K562 (cell line): ENCODE data around the gene HDGFL2. TPM values are rescaled to one million over a fixed set of nuclear protein-coding genes. Genes with fewer than 3 reads are reported as not detected.
A peak's percentile ranks its signal among the peaks of the same experiment; 100 is the strongest.

Experiments
- ATAC-seq: fragments of 200-7000 bp; cut with Tn5 transposase; 3 replicates; pipeline ENCODE4 v1.9.1; 2020; ENCODE audit warnings: moderate library complexity
- BruUV-seq: library from RNA; stranded (reverse); fragments of 400-500 nt; replicated peaks from 2 replicates; lab custom pipeline; 2021; lab: Mats Ljungman, UMichigan
- CTCF ChIA-PET: fragments of 300-600 bp; formaldehyde crosslinking; extraction: SDS; loops from one replicate; lab custom pipeline; 2021; ENCODE audit warnings: low intra/inter-chr PET ratio; lab: Yijun Ruan, JAX
- POLR2A ChIA-PET: fragments of 300-600, 350-650 bp; sonication (Branson Sonifier 250); formaldehyde crosslinking; extraction: SDS; loops from one replicate; lab custom pipeline; 2021; ENCODE audit warnings: antibody characterized with exemption, inconsistent platforms; lab: Yijun Ruan, JAX
- DNase-seq, 4 experiments: peaks; one replicate each; pipeline versions ENCODE4 v3.0.0 to v3.0.0-alpha.2; 2011 to 2018; ENCODE audit warnings: low spot score in 3 of 4, mixed read lengths in 3 of 4; ENCODE audit errors: extremely low read depth in 1 of 4
- FAIRE-seq: peaks from 2 replicates; lab custom pipeline; 2011; peaks lifted over from hg19 to GRCh38; lab: Jason Lieb, UNC
- H2AFZ ChIP-seq: 2 replicates; pipeline ENCODE4 v1.6.0; 2011; ENCODE audit warnings: low read depth, low read length, control low read depth, inconsistent platforms
- H3K27ac ChIP-seq: fragments of 200-600 bp; 3 replicates; pipeline ENCODE4 v1.8.0; 2011; ENCODE audit warnings: low read depth, mild to moderate bottlenecking, control low read depth, inconsistent platforms, low read length, moderate library complexity, mixed read lengths; ENCODE audit errors: extremely low read depth
- H3K27me3 ChIP-seq, 2 experiments: fragments of 300-600 bp in 1 of 2; 2 replicates in 1 of 2; 3 replicates in 1 of 2; pipeline versions ENCODE4 v1.6.0 to v1.8.0; 2011; ENCODE audit warnings: inconsistent platforms in 2 of 2, low read length in 2 of 2, mild to moderate bottlenecking in 1 of 2, mixed read lengths in 1 of 2, moderate library complexity in 1 of 2; ENCODE audit not compliant: control insufficient read depth in 2 of 2, insufficient read depth in 2 of 2
- H3K36me3 ChIP-seq: fragments of 300-600 bp; 3 replicates; pipeline ENCODE4 v1.8.0; 2011; ENCODE audit warnings: mild to moderate bottlenecking, low read length, inconsistent platforms; ENCODE audit not compliant: control insufficient read depth, insufficient read depth
- H3K4me1 ChIP-seq, 2 experiments: fragments of 200-600 bp in 1 of 2; replicated peaks in 1 of 2; 2 replicates in 1 of 2; 3 replicates in 1 of 2; pipeline versions ENCODE4 v1.5.1 to v1.8.0; 2011; ENCODE audit warnings: inconsistent platforms in 2 of 2, low read length in 2 of 2, mild to moderate bottlenecking in 1 of 2, mixed read lengths in 1 of 2, moderate library complexity in 1 of 2; ENCODE audit not compliant: control insufficient read depth in 2 of 2, insufficient read depth in 2 of 2
- H3K4me2 ChIP-seq: 2 replicates; pipeline ENCODE4 v1.6.1; 2011; ENCODE audit warnings: low read length, control low read depth, inconsistent platforms, mixed read lengths; ENCODE audit not compliant: insufficient read depth
- H3K4me3 ChIP-seq: fragments of 200-600 bp; sonication (generic), shearing (Covaris generic); 2 replicates; pipeline ENCODE4 v1.5.1; 2016; ENCODE audit warnings: control low read depth, inconsistent platforms
- H3K79me2 ChIP-seq: fragments of 200-600 bp; 3 replicates; pipeline ENCODE4 v1.8.0; 2011; ENCODE audit warnings: low read length, inconsistent platforms; ENCODE audit not compliant: control insufficient read depth, insufficient read depth
- H3K9ac ChIP-seq, 2 experiments: 2 replicates each; pipeline versions ENCODE4 v1.6.0 to v1.6.1; 2011; ENCODE audit warnings: low read depth in 2 of 2, low read length in 2 of 2, control low read depth in 1 of 2, inconsistent platforms in 1 of 2, mild to moderate bottlenecking in 1 of 2, mixed read lengths in 1 of 2; ENCODE audit not compliant: insufficient read depth in 1 of 2
- H3K9me1 ChIP-seq: one replicate; pipeline ENCODE4 v1.6.0; 2011; ENCODE audit warnings: inconsistent platforms, mild to moderate bottlenecking, low read length, moderate library complexity; ENCODE audit not compliant: control insufficient read depth, insufficient read depth
- H3K9me3 ChIP-seq: replicated peaks from 2 replicates; pipeline ENCODE4 v1.5.1; 2011; ENCODE audit warnings: low read depth, low read length, inconsistent platforms; ENCODE audit not compliant: control insufficient read depth, insufficient read depth
- H4K20me1 ChIP-seq: replicated peaks from 2 replicates; pipeline ENCODE4 v1.6.1; 2011; ENCODE audit warnings: low read length, inconsistent platforms, mixed read lengths; ENCODE audit not compliant: control insufficient read depth, insufficient read depth
- BACH1 ChIP-seq: fragments of 200-800 bp; sonication (Bioruptor generic); IDR thresholded peaks from 2 replicates; pipeline ENCODE4 v1.6.1; 2016; ENCODE audit warnings: missing genetic modification characterization, missing compliant biosample characterization
- BRD4 ChIP-seq: fragments of 200-600 bp; sonication (generic); IDR thresholded peaks from 2 replicates; pipeline ENCODE4 v1.6.1; 2017; ENCODE audit warnings: inconsistent platforms
- DLX4 ChIP-seq: fragments of 250-450 bp; sonication (Bioruptor Pico); IDR thresholded peaks from 2 replicates; pipeline ENCODE4 v1.6.1; 2021; ENCODE audit warnings: mild to moderate bottlenecking
- ETV5 ChIP-seq: sonication (generic); formaldehyde crosslinking; IDR thresholded peaks from 2 replicates; pipeline ENCODE4 v1.4.0; 2020; ENCODE audit warnings: low read depth, mild to moderate bottlenecking, missing genetic modification reagents
- HIVEP1 ChIP-seq: fragments of 250-450 bp; sonication (Bioruptor Pico); IDR thresholded peaks from 2 replicates; pipeline ENCODE4 v1.4.0; 2020; ENCODE audit warnings: mild to moderate bottlenecking
- KHSRP ChIP-seq: fragments of 450-650 bp; IDR thresholded peaks from 2 replicates; pipeline ENCODE4 v1.6.1; 2017
- OTX1 ChIP-seq: fragments of 450-650 bp; formaldehyde crosslinking; IDR thresholded peaks from 2 replicates; pipeline ENCODE4 v1.4.0; 2022; ENCODE audit warnings: mild to moderate bottlenecking
- POLR2AphosphoS2 ChIP-seq: IDR thresholded peaks from 2 replicates; pipeline ENCODE4 v1.6.1; 2012; ENCODE audit warnings: low read length, improper control_type of control experiment
- RAD51 ChIP-seq: fragments of 450-650 bp; IDR thresholded peaks from 2 replicates; pipeline ENCODE4 v1.7.1; 2016; ENCODE audit warnings: low read depth, mild to moderate bottlenecking, borderline replicate concordance
- U2AF2 ChIP-seq: fragments of 200-400 bp; formaldehyde crosslinking; optimal IDR thresholded peaks from 2 replicates; pipeline ENCODE3; 2017; ENCODE audit warnings: low read depth, mild to moderate bottlenecking, low read length
- USF1 ChIP-seq: sonication (generic); formaldehyde crosslinking; IDR thresholded peaks from 2 replicates; pipeline ENCODE4 v1.9.0; 2022; ENCODE audit warnings: mild to moderate bottlenecking, missing genetic modification reagents
- ZBTB33 ChIP-seq: sonication (generic); formaldehyde crosslinking; IDR thresholded peaks from 2 replicates; pipeline ENCODE4 v1.8.1; 2023; ENCODE audit warnings: mild to moderate bottlenecking, missing genetic modification reagents
- ZNF197 ChIP-seq: fragments of 200-800 bp; sonication (Bioruptor generic); IDR thresholded peaks from 2 replicates; pipeline ENCODE4 v1.6.1; 2016; ENCODE audit warnings: low read depth, missing genetic modification characterization, missing compliant biosample characterization
- ZNF224 ChIP-seq: sonication (generic); formaldehyde crosslinking; IDR thresholded peaks from 2 replicates; pipeline ENCODE4 v1.8.0; 2022; ENCODE audit warnings: mild to moderate bottlenecking, missing genetic modification reagents
- WGBS: fragments of 100-300 bp; shearing (Covaris generic); methylation state at CpG from one replicate; pipeline ENCODE4 v1.1.6; 2016; ENCODE audit warnings: low coverage, mixed read lengths; ENCODE audit not compliant: insufficient coverage; ENCODE audit errors: missing lambda C conversion rate; 5-methylcytosine and 5-hydroxymethylcytosine counted together
- in situ Hi-C: fragments of 300-500 bp; cut with MboI; formaldehyde crosslinking; loops from 4 replicates; pipeline ENCODE4 v1.15.0; 2018; ENCODE audit warnings: inconsistent platforms, mixed read lengths
- intact Hi-C: fragments of 100-400 bp; cut with micrococcal nuclease; formaldehyde crosslinking; loops from 2 replicates; pipeline ENCODE4 v1.14.2; 2022
- polyA plus RNA-seq, 8 experiments: library from polyadenylated mRNA; depleted of rRNA in 4 of 8; stranded (reverse) in 5 of 8; unstranded in 3 of 8; fragments of >200 nt; fragmentation: Nextera tagmentation in 2 of 8; fragmentation: Illumina TruSeq in 1 of 8; extraction: Ambion mirVana in 2 of 8; extraction: Trizol in 1 of 8; gene quantifications; 2 replicates each; pipeline versions ENCODE4 v1.2.1 to v1.2.3, GENCODE V29; 2011 to 2014; ENCODE audit warnings: inconsistent platforms in 1 of 8, missing spikeins in 1 of 8
- total RNA-seq, 7 experiments: library from RNA; depleted of rRNA in 6 of 7; stranded (reverse); fragments of >200 nt in 6 of 7; fragmentation: Illumina TruSeq in 2 of 7; extraction: Trizol in 2 of 7; gene quantifications; 2 replicates each; pipeline versions ENCODE4 v1.2.1 to v1.2.3, GENCODE V29; 2011 to 2021; ENCODE audit warnings: low replicate concordance in 1 of 7

HDGFL2 gene
- total and polyA plus RNA-seq, 9 of the 15 experiments (the other 6 are each of a cell fraction or from before 2014, with no cell fraction given) = 0.13 to 61.7 (median 16.0) TPM

- H3K79me2 ChIP-seq = no peaks in the 10 kb centered on the region
- TF ChIP-seq BACH1 (no peak), BRD4 (no peak), ZNF197 (CRISPR knock-in tag) (no peak), OTX1 (CRISPR knock-in tag) (no peak), U2AF2 (no peak), POLR2AphosphoS2 (no peak), DLX4 (no peak), HIVEP1 (no peak), USF1 (CRISPR knock-in tag) (no peak), KHSRP (no peak), ZNF224 (CRISPR knock-in tag) (no peak), RAD51 (no peak), ZBTB33 (CRISPR knock-in tag) (no peak), ETV5 (CRISPR knock-in tag) (no peak)
- peaks cover 0 to 29% of the 10 kb centered on the region in 2 experiments; a peak in 1 of 5 replicates for H3K4me1 ChIP-seq
- ATAC-seq = no peak
- no peaks in the 10 kb centered on the region for H3K9me3 ChIP-seq
- no peaks in the 10 kb centered on the region for H3K9me1 ChIP-seq
- no peak overlapping the region for H3K4me2 ChIP-seq
- no TSS peak for BruUV-seq
- no peak overlapping the region for H3K4me3 ChIP-seq
- no peak for DNase-seq
- no peak overlapping the region for H3K27ac ChIP-seq
- no peak overlapping the region for H2AFZ ChIP-seq
- 89% methylated on average over 12 of the region's 25 CpGs for WGBS
- ChIA-PET CTCF (no interaction called here), POLR2A (interaction anchor here (0.5 to 1.8 kb wide), 4 partner anchors 11 to 27 kb away, joined by 3 to 4 read pairs (median 4); no protein-coding TSS in a partner anchor)
- intact Hi-C loops = no loop called here
- no peaks in the 10 kb centered on the region for H3K27me3 ChIP-seq
- in situ Hi-C loops = no loop called here
- H3K9ac ChIP-seq = peak overlapping the region in 1 of 2 experiments; percentile 45; a peak in 1 of 4 replicates
- no peak for FAIRE-seq
- H3K36me3 ChIP-seq = peaks cover 59% of the 10 kb centered on the region; the same call in 2 of the 3 replicates
- no peaks in the 10 kb centered on the region for H4K20me1 ChIP-seq
Measured at GRCh38 chr19:4497770-4498389, 25.8 kb downstream of the HDGFL2 start.
